ENCODE data around the gene PTPN4. TPM values are rescaled to one million over a fixed set of nuclear protein-coding genes. Genes with fewer than 3 reads are reported as not detected.

PTPN4 gene
- total RNA-seq, 4 donors from 2014 or later: 15.0 to 45.2 (median 21.1) TPM

GRCh38 chr2:119764832-119765231 is 5.1 kb downstream of the PTPN4 start:
- TF ChIP-seq CTCF (IDR thresholded peaks at IDR 0.05) (no peak), EP300 (IDR thresholded peaks at IDR 0.05) (no peak), POLR2A (IDR thresholded peaks at IDR 0.05) (no peak)
- 65 to 68% methylated on average over 4 of the region's 4 CpGs for WGBS, 2 donors
- Histone ChIP-seq H3K27me3 (no peaks in the 10 kb centered on the region), H3K9me3 (no peaks in the 10 kb centered on the region), H3K4me3 (no peak overlapping the region), H3K27ac (no peak overlapping the region), H3K4me1 (peaks cover 0 to 29% (median 13%) of the 10 kb centered on the region in 4 donors), H3K36me3 (no peaks in the 10 kb centered on the region)
- DNase-seq (ENCODE audit: low spot score in 2 of 2): no peak

- 76 to 81% methylated on average over 5 of the region's 5 CpGs for WGBS, 2 donors
- Histone ChIP-seq H3K27me3 (no peaks in the 10 kb centered on the region), H3K27ac (no peak overlapping the region), H3K4me3 (no peak overlapping the region), H3K36me3 (no peaks in the 10 kb centered on the region), H3K9me3 (no peaks in the 10 kb centered on the region), H3K4me1 (peaks cover 0 to 26% (median 12%) of the 10 kb centered on the region in 4 donors)
- DNase-seq (ENCODE audit: low spot score in 2 of 2): no peak
- TF ChIP-seq CTCF (IDR thresholded peaks at IDR 0.05): no peak
- TF ChIP-seq POLR2A (IDR thresholded peaks at IDR 0.05): no peak
- TF ChIP-seq EP300 (IDR thresholded peaks at IDR 0.05): no peak
Measured at GRCh38 chr2:119765433-119766002, 5.8 kb downstream of the PTPN4 start.

- Histone ChIP-seq H3K4me3 (no peak overlapping the region), H3K27me3 (no peaks in the 10 kb centered on the region), H3K36me3 (no peaks in the 10 kb centered on the region), H3K9me3 (no peaks in the 10 kb centered on the region), H3K27ac (no peak overlapping the region), H3K4me1 (peaks cover 0 to 12% (median 5%) of the 10 kb centered on the region in 4 donors)
- TF ChIP-seq EP300 (IDR thresholded peaks at IDR 0.05) (no peak), CTCF (IDR thresholded peaks at IDR 0.05) (no peak), POLR2A (IDR thresholded peaks at IDR 0.05) (no peak)
- WGBS, 2 donors: 94% methylated on average over 5 of the region's 5 CpGs
- no peak for DNase-seq (ENCODE audit: low spot score in 2 of 2)
Measured at GRCh38 chr2:119766944-119767343, 7.2 kb downstream of the PTPN4 start.

- H3K27me3 ChIP-seq: no peaks in the 10 kb centered on the region
- no peaks in the 10 kb centered on the region for H3K4me1 ChIP-seq
Measured at GRCh38 chr2:119768742-119769141, 9.0 kb downstream of the PTPN4 start.

GRCh38 chr2:119769645-119770044 is 9.9 kb downstream of the PTPN4 start:
- Histone ChIP-seq H3K27ac (no peak overlapping the region), H3K27me3 (no peaks in the 10 kb centered on the region), H3K36me3 (no peaks in the 10 kb centered on the region), H3K4me1 (no peaks in the 10 kb centered on the region), H3K9me3 (no peaks in the 10 kb centered on the region), H3K4me3 (no peak overlapping the region)
- TF ChIP-seq POLR2A (IDR thresholded peaks at IDR 0.05): no peak
- TF ChIP-seq CTCF (IDR thresholded peaks at IDR 0.05): no peak
- no peak for TF ChIP-seq EP300 (IDR thresholded peaks at IDR 0.05)
- WGBS, 2 donors: 94 to 96% methylated on average over 3 of the region's 3 CpGs
- DNase-seq (ENCODE audit: low spot score in 2 of 2): no peak

More at GRCh38 chr2:119768742-119769141, 9.0 kb downstream of the PTPN4 start:
- H3K27ac ChIP-seq: no peak overlapping the region
- no peak for TF ChIP-seq POLR2A (IDR thresholded peaks at IDR 0.05)
- TF ChIP-seq CTCF (IDR thresholded peaks at IDR 0.05): no peak
- TF ChIP-seq EP300 (IDR thresholded peaks at IDR 0.05): no peak
- H3K4me3 ChIP-seq: no peak overlapping the region
- H3K36me3 ChIP-seq: no peaks in the 10 kb centered on the region
- 60 to 68% methylated on average over 1 of the region's 1 CpG for whole genome bisulfite sequencing, 2 donors
- DNase-seq (ENCODE audit: low spot score in 2 of 2): no peak
- H3K9me3 ChIP-seq: no peaks in the 10 kb centered on the region

Measured in tibial nerve (tissue), 4 donors.